GM10248 (cell line): ENCODE measurements around the gene AIFM1.

ENCODE experiments used
- CTCF ChIA-PET: fragments of 300-600 bp; sonication (Branson Sonifier 250); formaldehyde crosslinking; extraction: SDS; loops from one replicate; lab custom pipeline; 2021; ENCODE audit warnings: antibody characterized with exemption; lab: Yijun Ruan, JAX
- POLR2A ChIA-PET: fragments of 350-650 bp; sonication (Branson Sonifier 250); formaldehyde crosslinking; extraction: SDS; loops from one replicate; lab custom pipeline; 2020; ENCODE audit warnings: antibody characterized with exemption; lab: Yijun Ruan, JAX
- DNase-seq: peaks from one replicate; pipeline ENCODE4 v3.0.0; 2012; ENCODE audit errors: extremely low spot score
- CTCF ChIP-seq: IDR thresholded peaks from 2 replicates; pipeline ENCODE4 v1.5.1; 2012; ENCODE audit warnings: mild to moderate bottlenecking, low read depth; ENCODE audit errors: extremely low read depth, missing control alignments, control extremely low read depth

Gene AIFM1

GRCh38 chrX:130172127-130172845 is 6.6 kb upstream of the AIFM1 start:
- no peak for DNase-seq
- POLR2A ChIA-PET, result no interaction called here
- TF ChIP-seq CTCF, result no peak
- CTCF ChIA-PET, result no interaction called here

GRCh38 chrX:130171446-130172126 is 5.9 kb upstream of the AIFM1 start, which contains the start of gene RAB33A:
Gene RAB33A, plus strand, starts transcription at chrX:130171962. Its CDS starts 101 bp downstream, at chrX:130172063.
- TF ChIP-seq CTCF, result no peak
- CTCF ChIA-PET, result interaction anchor here (1.3 to 1.7 kb wide), 2 partner anchors 20 to 111 kb away, joined by 4 to 5 read pairs; no protein-coding TSS in a partner anchor
- peak; percentile 40 for DNase-seq
- POLR2A ChIA-PET, result no interaction called here

- TF ChIP-seq CTCF, result no peak
- ChIA-PET CTCF (interaction anchor here (1.1 to 1.8 kb wide), 6 partner anchors 9 to 110 kb away, joined by 3 to 5 read pairs (median 4); no protein-coding TSS in a partner anchor), POLR2A (interaction anchor here (0.6 to 0.9 kb wide), 2 partner anchors 17 to 39 kb away, joined by 3 to 7 read pairs; no protein-coding TSS in a partner anchor)
- DNase-seq, result peak; percentile 76
These were observed 5.3 kb upstream of the AIFM1 start for GRCh38 chrX:130170752-130171445.

- no peak for TF ChIP-seq CTCF
- ChIA-PET CTCF (interaction anchor here (0.9 kb wide), 1 partner anchor 87 kb away, joined by 4 read pairs; no protein-coding TSS in a partner anchor), POLR2A (no interaction called here)
- no peak for DNase-seq
These were observed 1.4 kb upstream of the AIFM1 start for GRCh38 chrX:130167040-130167439.

GRCh38 chrX:130166503-130166777 is 799 bp upstream of the AIFM1 start:
- CTCF ChIA-PET, result interaction anchor here (0.9 kb wide), 2 partner anchors 46 to 86 kb away, joined by 3 to 4 read pairs; no protein-coding TSS in a partner anchor
- POLR2A ChIA-PET, result no interaction called here
- no peak for TF ChIP-seq CTCF
- no peak for DNase-seq

GRCh38 chrX:130165181-130165702 is 399 bp downstream of the AIFM1 start:
- POLR2A ChIA-PET, result interaction anchor here (1.0 kb wide), 1 partner anchor 11 kb away, joined by 4 read pairs; no protein-coding TSS in a partner anchor
- DNase-seq, result no peak

More at GRCh38 chrX:130165181-130165702, 399 bp downstream of the AIFM1 start:
- CTCF ChIA-PET, result interaction anchor here (0.9 to 1.1 kb wide), 2 partner anchors 44 to 104 kb away, joined by 3 to 5 read pairs; no protein-coding TSS in a partner anchor
- no peak for TF ChIP-seq CTCF
